Parathyroid adenoma (tissue), 2 donors: Measurements from ENCODE around the gene SNX21.

ENCODE experiments used
- H2AFZ ChIP-seq: fragments of 300-600 bp; sonication (generic); one replicate; pipeline ENCODE4 v1.7.0; 2017; ENCODE audit warnings: antibody characterized with exemption, mild to moderate bottlenecking
- H3K27ac ChIP-seq: fragments of 300-600 bp; sonication (generic); one replicate; pipeline ENCODE4 v1.7.0; 2017
- H3K27me3 ChIP-seq: fragments of 300-600 bp; sonication (generic); one replicate; pipeline ENCODE4 v1.7.0; 2017; ENCODE audit warnings: low read length; ENCODE audit not compliant: control insufficient read depth, insufficient read depth
- H3K36me3 ChIP-seq: fragments of 300-600 bp; sonication (generic); one replicate; pipeline ENCODE4 v1.7.0; 2017; ENCODE audit warnings: low read length; ENCODE audit not compliant: control insufficient read depth, insufficient read depth
- H3K4me1 ChIP-seq: fragments of 300-600 bp; sonication (generic); one replicate; pipeline ENCODE4 v1.7.0; 2017; ENCODE audit warnings: control low read depth
- H3K4me2 ChIP-seq: fragments of 300-600 bp; sonication (generic); one replicate; pipeline ENCODE4 v1.7.0; 2017; ENCODE audit warnings: low read length
- H3K4me3 ChIP-seq: fragments of 300-600 bp; sonication (generic); one replicate; pipeline ENCODE4 v1.7.0; 2017; ENCODE audit warnings: low read depth, low read length
- H3K79me2 ChIP-seq: fragments of 300-600 bp; sonication (generic); one replicate; pipeline ENCODE4 v1.7.0; 2017; ENCODE audit warnings: control low read depth
- H3K9ac ChIP-seq: fragments of 300-600 bp; sonication (generic); one replicate; pipeline ENCODE4 v1.7.0; 2017; ENCODE audit warnings: mild to moderate bottlenecking
- H3K9me3 ChIP-seq: fragments of 300-600 bp; sonication (generic); one replicate; pipeline ENCODE4 v1.7.0; 2017; ENCODE audit warnings: low read length; ENCODE audit not compliant: control insufficient read depth
- TF ChIP-seq, protein P1 (sequence below): fragments of 300-600 bp; sonication (generic); IDR thresholded peaks from one replicate; pipeline ENCODE4 v1.7.0; 2017; ENCODE audit warnings: antibody characterized with exemption, mild to moderate bottlenecking
- donor health status: primary hyperparathyroidism.

The SNX21 gene

DNA sequence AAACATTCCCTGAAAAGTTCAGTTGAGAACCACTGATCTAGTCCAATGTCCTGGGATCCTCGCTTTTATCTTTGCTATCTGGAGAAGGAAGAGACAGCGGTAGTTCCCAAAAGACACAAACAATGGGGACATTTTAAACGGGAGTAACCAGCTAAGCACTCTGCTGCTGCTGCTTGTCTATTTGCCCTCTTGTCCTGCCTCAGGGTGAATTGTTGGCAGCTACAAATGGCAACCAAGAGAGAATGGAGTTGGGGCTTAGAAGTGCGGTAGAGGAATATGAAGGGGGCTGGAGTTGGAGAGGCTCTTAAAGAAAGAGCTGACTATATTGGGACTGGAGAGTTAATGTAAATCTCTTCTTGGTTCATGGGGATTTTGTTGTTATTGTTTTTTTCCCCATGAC, 41.0 kb downstream of the SNX21 start:
- no peak overlapping the region for H2AFZ ChIP-seq
- H3K9me3 ChIP-seq = no peaks in the 10 kb centered on the region
- H3K27me3 ChIP-seq = no peaks in the 10 kb centered on the region
- H3K4me1 ChIP-seq = no peaks in the 10 kb centered on the region
- H3K79me2 ChIP-seq = no peaks in the 10 kb centered on the region
- TF ChIP-seq, protein P1, sequence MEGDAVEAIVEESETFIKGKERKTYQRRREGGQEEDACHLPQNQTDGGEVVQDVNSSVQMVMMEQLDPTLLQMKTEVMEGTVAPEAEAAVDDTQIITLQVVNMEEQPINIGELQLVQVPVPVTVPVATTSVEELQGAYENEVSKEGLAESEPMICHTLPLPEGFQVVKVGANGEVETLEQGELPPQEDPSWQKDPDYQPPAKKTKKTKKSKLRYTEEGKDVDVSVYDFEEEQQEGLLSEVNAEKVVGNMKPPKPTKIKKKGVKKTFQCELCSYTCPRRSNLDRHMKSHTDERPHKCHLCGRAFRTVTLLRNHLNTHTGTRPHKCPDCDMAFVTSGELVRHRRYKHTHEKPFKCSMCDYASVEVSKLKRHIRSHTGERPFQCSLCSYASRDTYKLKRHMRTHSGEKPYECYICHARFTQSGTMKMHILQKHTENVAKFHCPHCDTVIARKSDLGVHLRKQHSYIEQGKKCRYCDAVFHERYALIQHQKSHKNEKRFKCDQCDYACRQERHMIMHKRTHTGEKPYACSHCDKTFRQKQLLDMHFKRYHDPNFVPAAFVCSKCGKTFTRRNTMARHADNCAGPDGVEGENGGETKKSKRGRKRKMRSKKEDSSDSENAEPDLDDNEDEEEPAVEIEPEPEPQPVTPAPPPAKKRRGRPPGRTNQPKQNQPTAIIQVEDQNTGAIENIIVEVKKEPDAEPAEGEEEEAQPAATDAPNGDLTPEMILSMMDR = no peak
- no peak overlapping the region for H3K9ac ChIP-seq
- H3K36me3 ChIP-seq = no peaks in the 10 kb centered on the region
- no peak overlapping the region for H3K4me2 ChIP-seq
- no peak overlapping the region for H3K4me3 ChIP-seq
- H3K27ac ChIP-seq = no peak overlapping the region

DNA sequence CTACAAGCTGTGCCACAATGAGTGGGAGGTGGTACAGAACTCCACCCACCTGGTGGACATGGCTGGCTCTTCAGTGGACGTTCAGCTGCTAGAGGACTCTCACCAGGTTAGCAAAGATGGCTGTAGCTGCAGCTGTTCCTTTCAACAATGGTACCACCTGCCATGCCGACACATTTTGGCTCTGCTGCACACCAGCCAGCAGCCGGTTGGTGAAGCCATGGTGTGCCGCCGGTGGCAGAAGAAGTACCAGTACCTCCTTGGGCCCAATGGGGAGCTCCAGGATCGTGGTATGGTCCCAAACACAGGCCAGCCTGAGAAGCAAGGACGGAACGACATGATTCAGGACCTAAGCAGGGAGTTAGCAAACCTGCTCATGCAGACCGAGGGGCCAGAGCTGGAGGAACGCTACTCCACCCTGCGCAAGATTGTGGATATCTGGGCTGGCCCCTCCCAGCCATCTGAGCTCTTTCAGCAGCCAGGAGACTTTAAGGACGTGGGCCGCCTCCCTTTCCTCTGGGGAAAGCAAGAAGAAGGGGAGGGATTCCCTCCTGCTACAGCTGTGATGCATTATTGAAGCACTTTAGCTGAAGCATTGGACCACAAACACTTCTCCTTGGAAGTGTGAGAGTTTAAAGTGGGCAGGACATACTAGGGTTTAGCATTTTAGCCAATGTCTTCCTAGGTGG, 44.6 kb downstream of the SNX21 start:
- Histone ChIP-seq H3K9me3 (no peaks in the 10 kb centered on the region), H3K4me2 (no peak overlapping the region), H3K27ac (no peak overlapping the region), H3K4me3 (no peak overlapping the region), H3K79me2 (peaks cover 4% of the 10 kb centered on the region), H3K4me1 (no peaks in the 10 kb centered on the region), H3K9ac (no peak overlapping the region), H3K27me3 (no peaks in the 10 kb centered on the region), H2AFZ (no peak overlapping the region), H3K36me3 (no peaks in the 10 kb centered on the region)
- TF ChIP-seq, protein P1 = no peak

DNA sequence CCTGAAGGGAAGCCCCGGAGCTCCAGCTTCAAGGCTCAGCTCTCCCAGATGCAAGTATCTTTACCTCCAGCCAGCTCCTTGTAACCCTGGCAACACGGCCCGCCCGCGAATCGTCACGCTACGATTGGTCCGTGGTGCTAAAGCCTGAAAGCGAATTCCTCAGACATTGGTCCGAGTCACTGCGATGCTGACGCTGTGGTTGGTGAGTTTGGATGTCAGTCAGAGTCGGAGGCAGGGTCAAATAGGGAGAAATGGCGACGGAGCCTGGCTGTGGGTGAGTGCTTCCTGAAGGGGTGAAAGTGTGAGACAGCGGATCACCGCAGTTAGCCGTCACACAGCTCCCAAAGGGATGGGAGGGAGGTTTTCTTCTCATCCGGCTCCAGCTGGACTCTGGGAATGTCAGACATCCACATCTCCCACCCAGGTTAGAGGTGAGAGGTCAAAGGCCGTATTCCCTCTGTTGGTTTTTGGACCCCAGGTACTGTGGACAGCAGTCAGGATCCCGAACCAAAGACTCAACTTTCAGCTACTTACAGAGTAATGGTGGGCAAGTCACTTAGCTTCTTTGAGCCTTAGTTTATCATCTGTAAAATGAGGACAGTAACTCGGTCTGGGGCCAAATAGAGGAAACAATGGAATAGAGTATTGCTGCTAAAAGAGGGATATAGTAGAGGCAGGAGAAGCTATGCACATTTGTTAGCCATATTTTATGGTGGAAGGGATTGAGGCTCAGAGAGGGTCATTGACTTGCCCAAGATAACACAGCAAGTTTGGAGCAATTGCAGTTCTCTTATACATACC, 47.6 kb downstream of the SNX21 start, which contains the start of gene ZSWIM1:
ZSWIM1 (plus strand) TSS at position 240 of the 801 bp plus-strand sequence. CDS start 1,366 bp downstream, outside the sequence.
- Histone ChIP-seq H2AFZ (peak within 1 kb of the TSS; percentile 88), H3K9ac (peak within 1 kb of the TSS; percentile 21), H3K27me3 (no peaks in the 10 kb centered on the region), H3K27ac (peak within 1 kb of the TSS; percentile 70), H3K36me3 (no peaks in the 10 kb centered on the region), H3K4me3 (peak within 1 kb of the TSS; percentile 89), H3K9me3 (no peaks in the 10 kb centered on the region), H3K4me2 (peak within 1 kb of the TSS; percentile 95), H3K4me1 (no peaks in the 10 kb centered on the region), H3K79me2 (peaks cover 4% of the 10 kb centered on the region)
- TF ChIP-seq, protein P1 = no peak

DNA sequence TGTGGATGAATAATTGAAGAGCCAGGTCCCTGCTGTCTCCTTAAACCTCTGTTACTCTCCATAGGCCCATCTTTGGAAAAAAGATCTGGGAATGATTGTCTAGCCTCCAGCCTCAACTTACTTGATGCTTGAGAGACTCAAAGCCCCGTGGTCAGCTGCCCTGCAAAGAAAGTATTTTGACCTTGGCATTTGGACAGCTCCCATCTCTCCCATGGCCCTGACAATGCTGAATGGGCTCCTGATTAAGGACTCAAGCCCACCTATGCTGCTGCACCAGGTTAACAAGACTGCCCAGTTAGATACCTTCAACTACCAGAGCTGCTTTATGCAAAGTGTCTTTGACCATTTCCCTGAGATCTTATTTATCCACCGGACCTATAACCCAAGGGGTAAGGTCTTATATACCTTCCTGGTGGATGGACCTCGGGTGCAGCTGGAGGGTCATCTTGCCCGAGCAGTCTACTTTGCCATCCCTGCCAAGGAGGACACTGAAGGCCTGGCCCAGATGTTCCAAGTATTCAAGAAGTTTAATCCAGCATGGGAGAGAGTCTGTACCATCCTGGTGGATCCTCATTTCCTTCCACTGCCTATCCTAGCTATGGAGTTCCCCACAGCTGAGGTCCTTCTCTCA, 49.0 kb downstream of the SNX21 start:
- TF ChIP-seq, protein P1 = no peak
- no peaks in the 10 kb centered on the region for H3K36me3 ChIP-seq
- H3K9me3 ChIP-seq = no peaks in the 10 kb centered on the region
- no peak overlapping the region for H3K4me2 ChIP-seq
- H3K4me1 ChIP-seq = no peaks in the 10 kb centered on the region
- no peak overlapping the region for H2AFZ ChIP-seq
- H3K9ac ChIP-seq = no peak overlapping the region
- H3K27ac ChIP-seq = no peak overlapping the region
- no peak overlapping the region for H3K4me3 ChIP-seq
- H3K27me3 ChIP-seq = no peaks in the 10 kb centered on the region
- H3K79me2 ChIP-seq = peaks cover 4% of the 10 kb centered on the region
